ENCODE results near the gene LDAH.

Gene LDAH

GRCh38 chr2:20666005-20666303, 156.9 kb downstream of the LDAH start:
- no peak for DNase-seq

GRCh38 chr2:20665243-20666004, 157.5 kb downstream of the LDAH start:
- no peak for DNase-seq

- DNase-seq, result no peak
Observed at GRCh38 chr2:20664431-20665242, 158.3 kb downstream of the LDAH start.

GRCh38 chr2:20664071-20664390, 158.9 kb downstream of the LDAH start:
- no peak for DNase-seq

- DNase-seq, result no peak
Observed at GRCh38 chr2:20663196-20664070, 159.5 kb downstream of the LDAH start.

- no peak for DNase-seq
Observed at GRCh38 chr2:20662308-20662937, 160.5 kb downstream of the LDAH start.

- DNase-seq, result peak; percentile 55 to 85
Observed at GRCh38 chr2:20661421-20662307, 161.2 kb downstream of the LDAH start.

GRCh38 chr2:20660506-20661420, 162.1 kb downstream of the LDAH start:
- DNase-seq, result peak; percentile 35 to 40

GRCh38 chr2:20657522-20658235, 165.2 kb downstream of the LDAH start:
- DNase-seq, result no peak

GRCh38 chr2:20656561-20656960, 166.3 kb downstream of the LDAH start:
- no peak for DNase-seq

GRCh38 chr2:20654535-20654813, 168.4 kb downstream of the LDAH start:
- DNase-seq, result peak; percentile 14 to 47

- DNase-seq, result peak; percentile 39 to 51
Observed at GRCh38 chr2:20653695-20654534, 169.0 kb downstream of the LDAH start.

GRCh38 chr2:20652673-20653575, 170.0 kb downstream of the LDAH start:
- DNase-seq, result no peak

GRCh38 chr2:20652141-20652540, 170.8 kb downstream of the LDAH start:
- no peak for DNase-seq

- no peak for DNase-seq
Observed at GRCh38 chr2:20651731-20652099, 171.2 kb downstream of the LDAH start.

- peak; percentile 76 to 93 for DNase-seq
Observed at GRCh38 chr2:20650877-20651730, 171.8 kb downstream of the LDAH start, which contains the start of gene HS1BP3. TSS of gene HS1BP3 (minus strand) at chr2:20651098. CDS start at chr2:20651063, 35 bp downstream.

- DNase-seq, result peak; percentile 16 to 26
Observed at GRCh38 chr2:20650393-20650876, 172.5 kb downstream of the LDAH start.
